Mononuclear cell (primary cell): ENCODE measurements around the gene FAM181A. TPM values are rescaled to one million over a fixed set of nuclear protein-coding genes. Genes with fewer than 3 reads are reported as not detected.

ENCODE experiments used
- total RNA-seq: library from RNA; depleted of rRNA; stranded (reverse); fragments of >200 nt; gene quantifications from one replicate; pipeline ENCODE4 v1.2.3, GENCODE V29; 2012

FAM181A gene
- total RNA-seq, 1 donor = not detected

Other genes starting within 250 kb of the FAM181A start
- not detected for gene PRIMA1, start 138.9 kb upstream of the FAM181A start, total RNA-seq
- gene ASB2, start 49.2 kb downstream of the FAM181A start, total RNA-seq = 2.0 TPM
- not detected for gene CCDC197, start 70.0 kb downstream of the FAM181A start, total RNA-seq
- gene OTUB2, start 99.0 kb downstream of the FAM181A start, total RNA-seq = 0.10 TPM
- 319 TPM for gene DDX24, start 153.9 kb downstream of the FAM181A start, total RNA-seq
- gene IFI27L1, start 154.0 kb downstream of the FAM181A start, total RNA-seq = 1.0 TPM
- 0.84 TPM for gene IFI27, start 183.4 kb downstream of the FAM181A start, total RNA-seq
- gene IFI27L2, start 202.3 kb downstream of the FAM181A start, total RNA-seq = 23.9 TPM
- gene PPP4R4, start 247.0 kb downstream of the FAM181A start, total RNA-seq = 0.84 TPM